K562 treated with DMSO at 1 percent for 12 hours (cell line): ENCODE data around the gene MGAT4C. TPM values are rescaled to one million over a fixed set of nuclear protein-coding genes. Genes with fewer than 3 reads are reported as not detected.

Source experiments
- total RNA-seq: library from RNA; unstranded; fragments of 300-600 nt; gene quantifications from 2 replicates; pipeline ENCODE4 v1.2.3, GENCODE V29; 2022; ENCODE audit not compliant: insufficient read depth

The MGAT4C gene
- total RNA-seq, result not detected in 2 replicates

DNA sequence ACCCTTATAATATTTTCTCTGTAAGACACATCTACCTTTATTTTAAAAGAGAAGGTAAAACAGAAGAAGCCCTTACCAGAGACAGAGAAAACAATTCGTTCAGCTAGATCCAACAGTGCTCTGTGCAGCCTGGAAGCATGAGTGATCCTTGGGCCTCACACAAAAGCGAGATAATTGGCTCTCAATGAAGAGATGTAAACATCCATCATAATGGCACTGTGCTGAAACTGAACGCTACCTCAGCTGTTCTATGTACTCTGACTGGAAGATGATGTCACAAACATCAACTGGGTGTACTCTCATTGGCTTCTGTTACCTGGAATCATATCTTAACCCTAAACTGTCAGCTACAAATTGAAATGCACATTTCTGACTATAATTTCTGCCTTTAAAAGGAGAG is at the start of gene MGAT4C:
Gene MGAT4C, minus strand, starts transcription at position 229 of the 400 bp plus-strand sequence.

